Stimulated activated CD4-positive, alpha-beta T cell treated with anti-CD3 and anti-CD28 coated beads, Interleukin-2, amount 100 ng/mL, for 4 hours (primary cell): ENCODE data around the gene ERI3.

Experiments used
- DNase-seq: peaks from one replicate; pipeline ENCODE4 v3.0.0-alpha.2; 2020; ENCODE audit warnings: low read depth

Gene ERI3

DNA sequence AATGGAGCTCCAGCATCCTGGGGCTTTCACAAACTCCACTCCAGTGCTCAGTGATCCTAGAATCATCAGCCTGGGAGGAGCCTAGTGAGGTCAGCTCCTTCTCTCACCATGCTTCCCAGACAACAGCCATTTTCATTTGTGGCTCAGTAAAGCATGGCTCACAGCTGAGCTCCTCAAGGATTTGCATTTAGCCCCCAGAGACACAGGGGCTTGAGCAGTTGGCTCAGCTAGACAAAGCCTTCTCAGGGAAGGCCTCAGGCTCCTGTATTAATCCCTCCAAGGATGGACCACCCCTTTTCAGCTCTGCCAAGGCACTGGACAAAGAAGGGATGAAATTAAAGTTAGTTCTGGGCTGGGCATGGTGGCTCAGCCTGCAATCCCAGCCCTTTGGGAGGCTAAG, 39.5 kb downstream of the ERI3 start:
- no peak for DNase-seq

DNA sequence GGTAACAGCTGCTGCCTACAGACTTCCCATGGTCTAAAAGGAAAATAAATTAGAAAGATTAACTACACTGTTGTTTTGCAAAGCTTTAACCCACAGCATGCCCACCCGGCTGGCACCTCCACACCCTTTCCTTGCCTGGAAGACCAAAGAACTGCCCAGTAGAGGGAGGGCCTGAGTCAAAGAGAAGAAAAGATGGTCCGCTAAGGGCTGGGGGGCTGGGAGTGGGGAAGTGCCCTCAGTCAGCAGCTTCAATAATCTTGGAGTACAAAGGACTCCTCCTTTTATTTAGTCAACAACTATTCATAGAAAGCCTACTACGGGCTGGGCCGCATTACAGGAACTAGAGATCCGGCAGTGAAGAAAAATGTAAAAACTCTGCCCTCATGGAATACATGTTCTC, 40.6 kb downstream of the ERI3 start:
- no peak for DNase-seq

DNA sequence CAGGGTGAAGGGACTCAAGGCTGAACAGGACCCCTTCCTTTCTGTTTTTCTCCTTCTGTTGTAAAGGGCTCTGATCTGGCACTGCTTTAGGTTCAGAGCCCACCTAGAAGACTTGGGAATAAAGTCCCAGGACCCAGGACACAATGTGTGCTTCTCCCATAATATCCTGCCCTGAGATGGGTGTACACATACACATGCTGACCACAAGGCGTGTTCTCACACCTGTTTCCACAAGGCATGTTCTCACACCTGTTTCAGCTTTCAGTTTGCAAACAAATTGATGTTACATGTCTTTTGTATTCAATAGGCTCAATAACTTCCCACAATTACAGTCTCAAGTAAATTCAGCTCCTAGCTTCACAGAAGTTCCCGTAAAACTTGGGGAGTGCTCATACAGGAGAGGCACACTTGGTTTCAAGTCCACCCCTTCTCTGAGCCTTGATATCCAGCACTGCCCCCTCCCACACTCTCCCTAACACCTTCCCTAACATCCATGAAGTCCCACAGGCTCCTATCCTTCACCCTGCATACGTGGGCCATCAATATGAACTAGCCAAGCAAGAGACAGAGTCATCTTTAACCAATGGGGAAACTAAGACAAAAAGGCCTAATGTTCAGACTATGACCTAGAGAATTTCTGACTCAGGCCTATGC, 41.7 kb downstream of the ERI3 start:
- DNase-seq: no peak

- no peak for DNase-seq
These were observed 42.5 kb downstream of the ERI3 start for GRCh38 chr1:44312399-44313196.

- DNase-seq: no peak
These were observed 45.1 kb downstream of the ERI3 start for GRCh38 chr1:44310006-44310405.

DNA sequence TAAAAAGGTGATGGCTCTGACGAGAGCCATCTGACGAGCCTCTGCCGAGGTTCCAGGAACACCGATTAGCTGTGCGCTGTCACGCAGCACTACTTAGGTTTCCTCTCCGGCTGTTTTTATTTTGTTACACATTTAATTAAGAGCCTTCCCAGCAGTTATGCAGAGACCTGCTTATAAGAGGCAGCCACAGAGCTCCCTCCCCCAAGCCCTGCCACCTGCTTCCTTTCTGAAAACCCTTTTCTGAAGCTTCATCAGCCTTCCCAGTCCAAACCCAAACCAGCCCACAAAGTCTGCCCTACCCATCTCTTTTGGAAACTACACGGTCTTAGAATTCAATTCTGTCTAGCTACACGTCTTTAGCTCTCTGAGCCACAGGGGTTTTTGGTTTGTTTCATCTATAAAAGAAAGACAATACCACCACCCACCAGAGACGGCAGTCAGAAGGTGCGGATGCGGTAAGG, 49.1 kb downstream of the ERI3 start:
- DNase-seq: no peak

DNA sequence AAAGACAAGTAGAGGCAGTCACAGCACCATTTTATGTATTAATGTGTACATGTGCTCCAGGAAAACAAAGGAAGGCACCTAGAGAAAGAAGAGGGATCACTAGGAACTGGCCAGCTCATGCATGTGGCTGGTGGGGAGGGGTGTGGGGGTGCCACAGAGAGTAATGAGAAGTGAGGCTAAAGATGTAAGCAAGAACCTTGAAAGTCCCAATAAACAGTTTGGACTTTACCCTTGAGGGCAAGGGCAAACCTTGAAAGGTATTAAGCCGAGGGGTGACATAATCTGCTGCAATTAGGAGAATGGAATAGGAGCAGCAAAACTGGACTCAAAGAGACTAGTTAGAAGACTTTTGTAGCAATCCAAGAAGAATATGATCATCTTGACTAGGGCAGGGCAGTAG, 51.5 kb downstream of the ERI3 start:
- DNase-seq: no peak

DNA sequence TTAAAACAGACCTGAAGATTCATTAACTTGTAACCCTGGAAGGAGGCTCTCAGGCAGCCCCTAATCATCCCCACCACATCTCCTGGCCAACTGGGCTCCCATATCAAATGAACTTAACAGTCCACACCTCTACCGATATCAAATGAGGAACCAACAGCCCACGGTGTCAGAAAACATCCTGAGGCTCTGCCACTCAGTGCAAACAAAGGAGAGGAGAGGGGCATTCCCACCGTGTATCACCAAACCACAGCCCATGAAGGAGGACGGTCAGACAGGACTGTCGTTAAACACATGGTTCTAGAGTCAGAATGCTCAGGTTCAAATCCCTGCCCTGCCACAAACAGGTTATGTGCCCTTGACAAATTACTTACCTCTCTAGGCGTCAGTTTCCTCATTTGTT, 52.5 kb downstream of the ERI3 start:
- no peak for DNase-seq

- no peak for DNase-seq
These were observed 53.6 kb downstream of the ERI3 start for GRCh38 chr1:44301442-44301841.

- no peak for DNase-seq
These were observed 54.2 kb downstream of the ERI3 start for GRCh38 chr1:44300852-44301251.

GRCh38 chr1:44297695-44298400, 57.2 kb downstream of the ERI3 start:
- DNase-seq: no peak

GRCh38 chr1:44296806-44297205, 58.3 kb downstream of the ERI3 start:
- no peak for DNase-seq

DNA sequence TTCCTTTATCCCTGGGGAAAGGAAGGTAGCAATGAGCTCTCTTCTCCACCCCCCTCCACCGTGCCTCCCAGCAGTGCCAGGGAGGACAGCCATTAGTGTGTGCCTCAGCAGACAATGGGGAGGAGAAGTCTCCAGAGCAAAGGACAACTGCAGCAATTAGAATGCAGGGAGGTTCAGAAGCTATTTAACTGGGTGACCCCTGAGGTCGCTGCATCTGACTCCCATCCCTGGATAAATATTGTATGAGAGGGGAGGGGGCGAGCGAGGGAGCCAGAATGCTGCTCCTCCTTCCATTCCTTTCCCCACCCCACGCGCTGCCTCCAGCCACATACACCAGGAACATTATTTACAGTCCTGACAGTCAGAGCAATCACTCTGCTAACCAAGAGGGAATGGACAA, 59.0 kb downstream of the ERI3 start:
- no peak for DNase-seq

GRCh38 chr1:44294588-44295007, 60.5 kb downstream of the ERI3 start:
- DNase-seq: no peak

GRCh38 chr1:44293761-44294315, 61.2 kb downstream of the ERI3 start:
- no peak for DNase-seq

DNA sequence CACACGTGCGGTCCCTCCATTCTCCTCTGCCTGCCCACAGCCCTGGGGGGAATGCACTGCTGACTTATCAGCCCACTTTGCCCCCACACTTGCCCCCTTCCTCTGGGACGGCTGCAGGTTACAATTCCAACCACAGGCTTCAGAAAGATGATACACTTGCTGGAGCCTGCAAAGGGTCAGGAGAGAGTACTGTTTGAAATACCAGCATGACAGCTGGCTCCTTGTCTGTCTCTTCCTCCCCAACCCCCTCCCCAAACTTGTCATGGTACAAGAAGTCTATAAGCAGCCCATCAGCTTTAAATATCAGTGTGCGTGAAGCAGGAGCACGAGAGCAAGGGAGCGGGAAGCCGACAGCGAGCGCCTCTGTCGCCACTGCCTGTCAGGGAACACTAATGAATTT, 62.4 kb downstream of the ERI3 start:
- DNase-seq: no peak

- no peak for DNase-seq
These were observed 64.6 kb downstream of the ERI3 start for GRCh38 chr1:44290250-44291094.

DNA sequence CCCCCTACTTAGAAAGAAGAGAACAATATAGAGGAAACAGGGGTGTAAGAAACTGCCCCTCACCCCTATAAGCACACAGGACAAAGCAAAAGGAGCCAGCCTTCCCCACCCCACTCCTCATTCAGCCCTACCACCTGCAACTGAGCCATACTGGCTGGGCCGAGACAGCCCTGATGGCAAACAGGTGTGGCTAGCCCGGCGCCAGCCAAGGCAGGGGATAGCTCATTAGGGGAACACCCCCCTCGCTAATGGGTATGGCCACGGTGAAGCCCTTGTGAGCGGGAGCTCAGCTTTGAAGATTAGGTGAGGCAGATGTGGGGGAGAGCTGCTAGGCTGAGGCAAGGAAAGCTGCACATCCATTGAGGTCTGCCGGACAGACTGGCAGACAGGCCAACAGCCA, 65.5 kb downstream of the ERI3 start:
- no peak for DNase-seq

GRCh38 chr1:44288883-44289282, 66.2 kb downstream of the ERI3 start:
- DNase-seq: no peak

DNA sequence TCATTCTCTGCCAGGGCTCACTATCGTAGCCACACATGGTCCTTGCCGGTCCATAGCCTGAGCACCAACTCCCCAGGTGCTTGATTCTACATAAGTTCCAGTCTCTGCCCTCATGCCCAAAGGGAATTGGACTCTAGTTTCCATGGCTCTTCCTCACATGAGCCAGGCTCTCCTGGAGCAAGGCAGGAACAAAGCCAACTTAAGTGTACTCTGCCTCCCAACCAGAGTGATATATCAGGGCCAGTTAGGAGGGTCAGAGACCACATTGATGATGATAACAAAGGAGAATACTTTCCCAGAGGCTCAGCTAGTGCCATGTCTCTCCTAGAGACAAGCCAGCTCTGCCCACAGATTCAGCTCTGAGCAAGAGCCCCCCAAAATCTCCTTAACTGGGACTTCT, 70.9 kb downstream of the ERI3 start:
- DNase-seq: no peak

DNA sequence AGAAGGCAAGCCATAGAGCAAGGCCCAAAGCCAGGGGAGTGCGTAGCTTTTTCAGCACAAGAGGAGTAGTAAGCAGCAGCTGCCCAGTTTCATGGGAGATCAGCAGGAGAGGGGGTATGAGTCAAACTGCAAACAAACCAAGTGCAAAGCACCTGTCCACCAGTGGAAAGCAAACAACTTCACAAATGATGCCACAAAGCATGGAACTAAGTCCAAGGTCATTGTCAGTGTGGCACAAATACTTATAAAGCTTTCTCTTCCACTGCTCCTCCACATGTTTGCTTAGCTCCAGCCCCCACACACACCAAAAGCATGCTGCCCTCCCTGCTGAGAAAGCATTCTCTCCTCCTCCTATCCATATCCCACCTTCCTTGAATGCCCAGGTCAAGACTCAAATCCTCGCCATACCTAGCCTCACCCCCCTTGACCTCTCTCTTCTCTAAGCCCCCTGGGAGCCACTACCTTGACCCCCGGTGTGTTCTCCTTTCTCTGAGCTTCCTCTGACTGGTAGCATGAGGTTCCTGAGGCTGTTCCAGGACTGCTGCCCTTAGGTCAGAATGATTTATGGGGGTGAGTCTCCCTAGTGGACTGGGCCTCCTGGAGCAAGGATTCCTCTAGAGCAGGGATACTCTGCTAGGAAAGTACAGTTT, 71.4 kb downstream of the ERI3 start:
- DNase-seq: no peak
